C4-2B (cell line): Measurements from ENCODE around the gene TMEM192.

Experiments
- ZFX ChIP-seq: fragments of 450-650 bp; IDR thresholded peaks from 2 replicates; pipeline ENCODE4 v1.6.1; 2017
- TF ChIP-seq, protein P1 (sequence below): fragments of 450-650 bp; conservative IDR thresholded peaks from 2 replicates; pipeline ENCODE4 v1.5.1; 2017; ENCODE audit warnings: mild to moderate bottlenecking

DNA sequence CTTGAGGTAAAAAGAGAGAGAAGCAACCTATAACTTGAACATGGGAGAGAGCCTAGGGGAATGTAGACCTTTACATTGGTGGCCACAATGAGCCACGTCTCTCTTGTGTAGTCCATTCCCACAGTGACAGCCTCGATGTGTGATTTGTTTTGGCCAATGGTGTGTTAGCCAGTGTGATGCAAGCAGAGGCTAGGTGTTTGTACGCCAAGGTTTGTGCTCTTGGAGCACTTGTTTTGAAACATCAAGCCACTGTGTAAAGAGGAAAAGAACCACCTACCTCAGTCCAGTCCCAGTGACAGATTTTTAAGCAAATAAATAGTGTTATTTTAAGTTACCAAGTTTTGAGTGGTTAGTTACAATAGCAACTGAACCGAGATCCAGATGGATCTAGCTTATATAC, 23.9 kb upstream of the TMEM192 start:
- TF ChIP-seq, protein P1, sequence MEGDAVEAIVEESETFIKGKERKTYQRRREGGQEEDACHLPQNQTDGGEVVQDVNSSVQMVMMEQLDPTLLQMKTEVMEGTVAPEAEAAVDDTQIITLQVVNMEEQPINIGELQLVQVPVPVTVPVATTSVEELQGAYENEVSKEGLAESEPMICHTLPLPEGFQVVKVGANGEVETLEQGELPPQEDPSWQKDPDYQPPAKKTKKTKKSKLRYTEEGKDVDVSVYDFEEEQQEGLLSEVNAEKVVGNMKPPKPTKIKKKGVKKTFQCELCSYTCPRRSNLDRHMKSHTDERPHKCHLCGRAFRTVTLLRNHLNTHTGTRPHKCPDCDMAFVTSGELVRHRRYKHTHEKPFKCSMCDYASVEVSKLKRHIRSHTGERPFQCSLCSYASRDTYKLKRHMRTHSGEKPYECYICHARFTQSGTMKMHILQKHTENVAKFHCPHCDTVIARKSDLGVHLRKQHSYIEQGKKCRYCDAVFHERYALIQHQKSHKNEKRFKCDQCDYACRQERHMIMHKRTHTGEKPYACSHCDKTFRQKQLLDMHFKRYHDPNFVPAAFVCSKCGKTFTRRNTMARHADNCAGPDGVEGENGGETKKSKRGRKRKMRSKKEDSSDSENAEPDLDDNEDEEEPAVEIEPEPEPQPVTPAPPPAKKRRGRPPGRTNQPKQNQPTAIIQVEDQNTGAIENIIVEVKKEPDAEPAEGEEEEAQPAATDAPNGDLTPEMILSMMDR, result no peak
- no peak for TF ChIP-seq ZFX
